ENCODE data around the gene EEF1G.

- TF ChIP-seq POLR2AphosphoS5 (IDR thresholded peaks at IDR 0.05; ENCODE audit: borderline replicate concordance, low read depth, low read length) = no peak
- TF ChIP-seq EZH2 (IDR thresholded peaks at IDR 0.05) = no peak
Observed at GRCh38 chr11:62621027-62621566, 47.4 kb upstream of the EEF1G start.

Measured in SK-N-MC (cell line).